ENCODE data around the gene IL17RA. TPM values are rescaled to one million over a fixed set of nuclear protein-coding genes. Genes with fewer than 3 reads are reported as not detected.

IL17RA gene
- total and polyA plus RNA-seq, 2 of the 4 experiments (the other 2 are of a cell fraction) = 5.2 to 15.3 TPM

GRCh38 chr22:17090550-17090949, 5.8 kb downstream of the IL17RA start:
- Histone ChIP-seq H2AK5ac (ENCODE audit: low read depth, low read length) (no peak overlapping the region), H3K23ac (ENCODE audit: low read depth, low read length) (no peak overlapping the region), H2BK120ac (ENCODE audit: low read depth, low read length) (no peak overlapping the region), H4K20me1 (ENCODE audit: insufficient read depth, low read length) (peaks cover 61% of the 10 kb centered on the region), H3K14ac (replicated peaks; ENCODE audit: low read depth, low read length) (no peak overlapping the region), H4K91ac (ENCODE audit: insufficient read depth, low read depth, low read length) (no peak overlapping the region), H3K27me3 (ENCODE audit: control insufficient read depth, insufficient read depth, low read length) (no peaks in the 10 kb centered on the region), H3K56ac (ENCODE audit: extremely low read depth, insufficient read depth, low read length) (no peak overlapping the region), H3K36me3 (ENCODE audit: control insufficient read depth, insufficient read depth, low read length) (no peaks in the 10 kb centered on the region), H3K9me3 (ENCODE audit: control insufficient read depth, insufficient read depth, low read length) (no peaks in the 10 kb centered on the region), H3K79me1 (ENCODE audit: low read depth in 1 of 2, low read length in 2 of 2) (peaks cover 17 to 69% of the 10 kb centered on the region in 2 experiments), H4K5ac (ENCODE audit: low read depth, low read length) (no peak overlapping the region), H3K18ac (ENCODE audit: low read depth, low read length) (no peak overlapping the region), H3K9ac (ENCODE audit: low read depth, low read length) (no peak overlapping the region), H2AK9ac (replicated peaks; ENCODE audit: low read depth, low read length, poor library complexity) (no peak overlapping the region), H3K4me1 (ENCODE audit: control insufficient read depth, insufficient read depth, low read length) (peaks cover 10% of the 10 kb centered on the region), H3K4me3 (ENCODE audit: insufficient read depth, low read depth, low read length) (no peak overlapping the region), H2AFZ (replicated peaks; ENCODE audit: low read length, poor library complexity) (no peak overlapping the region), H2BK5ac (ENCODE audit: low read depth, low read length, poor library complexity, severe bottlenecking) (no peak overlapping the region), H2BK20ac (ENCODE audit: low read depth, low read length) (no peak overlapping the region), H3K4ac (ENCODE audit: low read depth, low read length) (no peak overlapping the region), H2BK15ac (ENCODE audit: low read depth, low read length) (no peak overlapping the region), H3K27ac (ENCODE audit: insufficient read depth, low read length) (no peak overlapping the region), H3K4me2 (ENCODE audit: low read depth, low read length) (no peak overlapping the region), H3K9me1 (ENCODE audit: insufficient read depth, low read length) (peaks cover 10% of the 10 kb centered on the region), H4K8ac (ENCODE audit: low read depth in 2 of 2, low read length in 2 of 2) (no peak overlapping the region)
- no peak for TF ChIP-seq POLR2A (IDR thresholded peaks at IDR 0.05; ENCODE audit: low read depth, low read length)
- TF ChIP-seq, protein P1, sequence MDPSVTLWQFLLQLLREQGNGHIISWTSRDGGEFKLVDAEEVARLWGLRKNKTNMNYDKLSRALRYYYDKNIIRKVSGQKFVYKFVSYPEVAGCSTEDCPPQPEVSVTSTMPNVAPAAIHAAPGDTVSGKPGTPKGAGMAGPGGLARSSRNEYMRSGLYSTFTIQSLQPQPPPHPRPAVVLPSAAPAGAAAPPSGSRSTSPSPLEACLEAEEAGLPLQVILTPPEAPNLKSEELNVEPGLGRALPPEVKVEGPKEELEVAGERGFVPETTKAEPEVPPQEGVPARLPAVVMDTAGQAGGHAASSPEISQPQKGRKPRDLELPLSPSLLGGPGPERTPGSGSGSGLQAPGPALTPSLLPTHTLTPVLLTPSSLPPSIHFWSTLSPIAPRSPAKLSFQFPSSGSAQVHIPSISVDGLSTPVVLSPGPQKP (IDR thresholded peaks at IDR 0.05; ENCODE audit: borderline replicate concordance, low read depth, low read length) = no peak
- no peak for TF ChIP-seq MAZ (IDR thresholded peaks at IDR 0.05; ENCODE audit: borderline replicate concordance, low read depth, low read length)
- TF ChIP-seq RAD21 (IDR thresholded peaks at IDR 0.05; ENCODE audit: low read length) = no peak
- TF ChIP-seq BHLHE40 (IDR thresholded peaks at IDR 0.05; ENCODE audit: low read depth, low read length) = no peak
- TF ChIP-seq FOS (IDR thresholded peaks at IDR 0.05; ENCODE audit: low read depth, low read length) = no peak
- no peak for TF ChIP-seq MXI1 (IDR thresholded peaks at IDR 0.05; ENCODE audit: borderline replicate concordance, low read depth, low read length)
- no peak for DNase-seq
- no peak for ATAC-seq (ENCODE audit: low read depth)
- intact Hi-C loops (cut with micrococcal nuclease) = no loop called here
- dilution Hi-C loops (cut with HindIII; ENCODE audit: low sequenced_read_pairs, unreplicated experiment) = no loop called here
- BruUV-seq (replicated peaks) = no TSS peak
- in situ Hi-C loops (cut with MboI; ENCODE audit: low sequenced_read_pairs) = loop anchor here (25.0 kb wide), 1 partner anchor 722 kb away; no protein-coding TSS in a partner anchor
- ChIA-PET CTCF (no interaction called here), POLR2A (ENCODE audit: unreplicated experiment) (no interaction called here)
